ENCODE results near the gene ADGRD1. TPM values are rescaled to one million over a fixed set of nuclear protein-coding genes. Genes with fewer than 3 reads are reported as not detected.
"Not testable (repeated sequence)": the region's sequence is repeated elsewhere in the genome, so short reads cannot be mapped to it uniquely, and the experiment has no call there.

The ADGRD1 gene
- total and polyA plus RNA-seq, 2 of the 8 experiments (the other 6 are each of a cell fraction or from before 2014, with no cell fraction given): 0.36 to 0.48 TPM

- POLR2A ChIA-PET (ENCODE audit: partially characterized antibody); H2BK15ac ChIP-seq (ENCODE audit: low read length); H2AK5ac ChIP-seq (ENCODE audit: low read depth, low read length); H2BK5ac ChIP-seq (ENCODE audit: low read depth, low read length); H3K4me1 ChIP-seq (replicated peaks in 1 of 4; ENCODE audit: control insufficient read depth in 3 of 4, insufficient read depth in 4 of 4, low read length in 3 of 4); FAIRE-seq; DNase-seq (ENCODE audit: low read depth in 1 of 2, low spot score in 2 of 2); H4K20me1 ChIP-seq (replicated peaks in 1 of 2; ENCODE audit: control insufficient read depth in 1 of 2, insufficient read depth in 2 of 2, low read length in 2 of 2); H4K8ac ChIP-seq (ENCODE audit: extremely low read depth, insufficient read depth, low read length); H3K23ac ChIP-seq (ENCODE audit: insufficient read length); H2AFZ ChIP-seq (ENCODE audit: low read length); H3K9me3 ChIP-seq (ENCODE audit: insufficient read depth in 2 of 2, low read depth in 1 of 2, low read length in 1 of 2); CTCF ChIA-PET (ENCODE audit: partially characterized antibody); H3K23me2 ChIP-seq (ENCODE audit: low read depth, low read length); H3K9ac ChIP-seq (replicated peaks in 1 of 4; ENCODE audit: extremely low read depth in 1 of 4, low read depth in 3 of 4, low read length in 3 of 4); H3K56ac ChIP-seq (replicated peaks; ENCODE audit: insufficient read length, low read depth, low read length); H3K27ac ChIP-seq (ENCODE audit: low read depth, low read length); H3K79me2 ChIP-seq (ENCODE audit: control insufficient read depth in 1 of 2, insufficient read depth in 2 of 2, low read length in 2 of 2); H4K5ac ChIP-seq (ENCODE audit: insufficient read length, low read depth, low read length); H3K36me3 ChIP-seq (ENCODE audit: control insufficient read depth in 2 of 4, insufficient read depth in 4 of 4, low read length in 3 of 4); H3K27me3 ChIP-seq (replicated peaks in 1 of 4; ENCODE audit: control insufficient read depth in 3 of 4, extremely low read depth in 1 of 4, insufficient read depth in 3 of 4, low read length in 3 of 4); H3K79me1 ChIP-seq (ENCODE audit: low read depth, low read length); H3K18ac ChIP-seq (ENCODE audit: extremely low read depth, low read length); H3K4me2 ChIP-seq (ENCODE audit: insufficient read depth in 1 of 2, low read depth in 2 of 2, low read length in 2 of 2); H3K4me3 ChIP-seq (ENCODE audit: extremely low read depth in 1 of 4, insufficient read depth in 2 of 4, low read depth in 3 of 4, low read length in 4 of 4); H3K4ac ChIP-seq (replicated peaks; ENCODE audit: insufficient read length, low read depth, low read length); H4K91ac ChIP-seq (replicated peaks; ENCODE audit: insufficient read length, low read length); H2BK120ac ChIP-seq (replicated peaks; ENCODE audit: low read depth, low read length); H2BK12ac ChIP-seq (ENCODE audit: low read depth, low read length); H2BK20ac ChIP-seq (ENCODE audit: low read length); H3K14ac ChIP-seq (ENCODE audit: insufficient read length): not testable (repeated sequence)
- WGBS, 2 experiments (ENCODE audit: extremely low coverage in 1 of 2, insufficient coverage in 1 of 2, insufficient read length in 1 of 2, insufficient replicate concordance in 2 of 2, low coverage in 1 of 2, low lambda C conversion rate in 2 of 2, missing lambda C conversion rate in 1 of 2): 94% methylated on average over 13 of the region's 21 CpGs; no CpG with 5 or more reads in 1 of the 2 experiments
These were observed 116.4 kb downstream of the ADGRD1 start for GRCh38 chr12:131070136-131070535.

DNA sequence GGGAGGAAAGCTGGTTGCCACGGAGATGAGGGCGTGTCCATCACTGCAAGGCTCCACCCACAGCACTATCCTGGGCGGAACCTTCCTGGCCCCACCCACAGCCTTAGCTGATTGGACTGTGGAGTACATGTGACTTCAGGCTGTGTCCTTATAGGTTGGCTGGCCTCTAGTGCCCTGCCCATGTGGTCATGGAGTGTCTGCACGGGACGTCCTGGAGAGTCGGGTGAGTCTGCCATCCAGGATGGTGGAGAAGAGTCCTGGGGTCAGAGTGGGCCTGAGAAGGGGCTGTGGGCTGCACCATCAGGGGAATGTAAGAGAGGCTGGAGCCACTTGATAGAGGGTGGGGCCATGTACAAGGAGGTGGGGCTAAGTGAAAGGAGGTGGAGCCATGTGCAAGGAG, 117.0 kb downstream of the ADGRD1 start:
- H2BK5ac ChIP-seq (ENCODE audit: low read depth, low read length); DNase-seq (ENCODE audit: low read depth in 1 of 2, low spot score in 2 of 2); H3K18ac ChIP-seq (ENCODE audit: extremely low read depth, low read length); H2BK20ac ChIP-seq (ENCODE audit: low read length); H3K9me3 ChIP-seq (ENCODE audit: insufficient read depth in 2 of 2, low read depth in 1 of 2, low read length in 1 of 2); H4K8ac ChIP-seq (ENCODE audit: extremely low read depth, insufficient read depth, low read length); H3K14ac ChIP-seq (ENCODE audit: insufficient read length); H3K36me3 ChIP-seq (ENCODE audit: control insufficient read depth in 2 of 4, insufficient read depth in 4 of 4, low read length in 3 of 4); H3K56ac ChIP-seq (replicated peaks; ENCODE audit: insufficient read length, low read depth, low read length); H4K20me1 ChIP-seq (replicated peaks in 1 of 2; ENCODE audit: control insufficient read depth in 1 of 2, insufficient read depth in 2 of 2, low read length in 2 of 2); H3K27me3 ChIP-seq (replicated peaks in 1 of 4; ENCODE audit: control insufficient read depth in 3 of 4, extremely low read depth in 1 of 4, insufficient read depth in 3 of 4, low read length in 3 of 4); H3K4ac ChIP-seq (replicated peaks; ENCODE audit: insufficient read length, low read depth, low read length); H3K79me1 ChIP-seq (ENCODE audit: low read depth, low read length); H2BK120ac ChIP-seq (replicated peaks; ENCODE audit: low read depth, low read length); H3K27ac ChIP-seq (ENCODE audit: low read depth, low read length); H3K23me2 ChIP-seq (ENCODE audit: low read depth, low read length); H4K91ac ChIP-seq (replicated peaks; ENCODE audit: insufficient read length, low read length); H3K4me2 ChIP-seq (ENCODE audit: insufficient read depth in 1 of 2, low read depth in 2 of 2, low read length in 2 of 2); H3K9ac ChIP-seq (replicated peaks in 1 of 4; ENCODE audit: extremely low read depth in 1 of 4, low read depth in 3 of 4, low read length in 3 of 4); POLR2A ChIA-PET (ENCODE audit: partially characterized antibody); H2AK5ac ChIP-seq (ENCODE audit: low read depth, low read length); H2BK15ac ChIP-seq (ENCODE audit: low read length); H4K5ac ChIP-seq (ENCODE audit: insufficient read length, low read depth, low read length); H3K4me1 ChIP-seq (replicated peaks in 1 of 4; ENCODE audit: control insufficient read depth in 3 of 4, insufficient read depth in 4 of 4, low read length in 3 of 4); H3K4me3 ChIP-seq (ENCODE audit: extremely low read depth in 1 of 4, insufficient read depth in 2 of 4, low read depth in 3 of 4, low read length in 4 of 4); H2AFZ ChIP-seq (ENCODE audit: low read length); FAIRE-seq; H3K23ac ChIP-seq (ENCODE audit: insufficient read length); H2BK12ac ChIP-seq (ENCODE audit: low read depth, low read length); H3K79me2 ChIP-seq (ENCODE audit: control insufficient read depth in 1 of 2, insufficient read depth in 2 of 2, low read length in 2 of 2); CTCF ChIA-PET (ENCODE audit: partially characterized antibody): not testable (repeated sequence)
- WGBS, 2 experiments (ENCODE audit: extremely low coverage in 1 of 2, insufficient coverage in 1 of 2, insufficient read length in 1 of 2, insufficient replicate concordance in 2 of 2, low coverage in 1 of 2, low lambda C conversion rate in 2 of 2, missing lambda C conversion rate in 1 of 2): 94% methylated on average over 3 of the region's 6 CpGs; no CpG with 5 or more reads in 1 of the 2 experiments

All from H1 (cell line).